Measurements from ENCODE around the gene ZEB2.

DNA sequence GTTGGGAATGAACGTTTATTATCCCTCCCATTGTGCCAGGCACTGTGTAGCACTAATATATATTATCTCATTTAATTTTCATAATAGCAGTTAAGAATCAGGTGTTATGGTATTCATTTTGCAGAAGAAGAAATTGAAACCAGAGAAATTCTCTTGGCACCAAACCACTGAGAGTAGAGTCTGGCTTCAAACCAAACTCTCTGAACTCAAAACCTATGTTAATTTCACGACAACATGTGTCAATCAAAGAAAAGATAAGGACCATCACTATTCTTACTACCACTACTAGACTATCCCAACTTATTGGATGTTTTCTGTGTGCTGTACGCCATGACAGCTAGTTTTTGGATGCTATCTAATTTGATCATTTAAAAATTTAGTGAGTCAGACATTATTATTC lies 24.1 kb upstream of the ZEB2 start:
- TF ChIP-seq, protein P1, sequence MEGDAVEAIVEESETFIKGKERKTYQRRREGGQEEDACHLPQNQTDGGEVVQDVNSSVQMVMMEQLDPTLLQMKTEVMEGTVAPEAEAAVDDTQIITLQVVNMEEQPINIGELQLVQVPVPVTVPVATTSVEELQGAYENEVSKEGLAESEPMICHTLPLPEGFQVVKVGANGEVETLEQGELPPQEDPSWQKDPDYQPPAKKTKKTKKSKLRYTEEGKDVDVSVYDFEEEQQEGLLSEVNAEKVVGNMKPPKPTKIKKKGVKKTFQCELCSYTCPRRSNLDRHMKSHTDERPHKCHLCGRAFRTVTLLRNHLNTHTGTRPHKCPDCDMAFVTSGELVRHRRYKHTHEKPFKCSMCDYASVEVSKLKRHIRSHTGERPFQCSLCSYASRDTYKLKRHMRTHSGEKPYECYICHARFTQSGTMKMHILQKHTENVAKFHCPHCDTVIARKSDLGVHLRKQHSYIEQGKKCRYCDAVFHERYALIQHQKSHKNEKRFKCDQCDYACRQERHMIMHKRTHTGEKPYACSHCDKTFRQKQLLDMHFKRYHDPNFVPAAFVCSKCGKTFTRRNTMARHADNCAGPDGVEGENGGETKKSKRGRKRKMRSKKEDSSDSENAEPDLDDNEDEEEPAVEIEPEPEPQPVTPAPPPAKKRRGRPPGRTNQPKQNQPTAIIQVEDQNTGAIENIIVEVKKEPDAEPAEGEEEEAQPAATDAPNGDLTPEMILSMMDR (IDR thresholded peaks at IDR 0.05) = no peak
- TF ChIP-seq POLR2A (IDR thresholded peaks at IDR 0.05) (no peak), EP300 (IDR thresholded peaks at IDR 0.05) (no peak)

Data from stomach (tissue), 4 donors.